GM19452 (cell line): ENCODE measurements around the gene ZNF189.

Experiments
- ATAC-seq: cut with Tn5 transposase; IDR thresholded peaks from one replicate; pipeline ENCODE4 v1.9.1; 2021; ENCODE audit not compliant: unreplicated experiment

Gene ZNF189

GRCh38 chr9:101398068-101398929, at the start of gene ZNF189, which contains the start of gene MRPL50:
TSS of gene ZNF189 (plus strand) at chr9:101398851. CDS start at chr9:101399157, 306 bp downstream.
TSS of gene MRPL50 (minus strand) at chr9:101398618. CDS start at chr9:101398592, 26 bp downstream.
- ATAC-seq, result peak; percentile 98

- no peak for ATAC-seq
These were observed 48.4 kb upstream of the ZNF189 start for GRCh38 chr9:101350285-101350684.

GRCh38 chr9:101352892-101353463, 45.7 kb upstream of the ZNF189 start:
- no peak for ATAC-seq

- ATAC-seq, result no peak
These were observed 45.0 kb upstream of the ZNF189 start for GRCh38 chr9:101353683-101354082.

- ATAC-seq, result no peak
These were observed 44.4 kb upstream of the ZNF189 start for GRCh38 chr9:101354143-101354764.

- ATAC-seq, result no peak
These were observed 43.6 kb upstream of the ZNF189 start for GRCh38 chr9:101354765-101355708.

GRCh38 chr9:101356619-101357018, 42.0 kb upstream of the ZNF189 start:
- ATAC-seq, result no peak

- no peak for ATAC-seq
These were observed 39.0 kb upstream of the ZNF189 start for GRCh38 chr9:101359679-101360078.

GRCh38 chr9:101360647-101361046, 38.0 kb upstream of the ZNF189 start:
- ATAC-seq, result no peak

- ATAC-seq, result no peak
These were observed 36.2 kb upstream of the ZNF189 start for GRCh38 chr9:101362450-101362849.

GRCh38 chr9:101365181-101365580, 33.5 kb upstream of the ZNF189 start:
- ATAC-seq, result no peak

- ATAC-seq, result no peak
These were observed 32.5 kb upstream of the ZNF189 start for GRCh38 chr9:101366038-101366756.

- ATAC-seq, result no peak
These were observed 31.3 kb upstream of the ZNF189 start for GRCh38 chr9:101367323-101367722.

GRCh38 chr9:101369286-101369685, 29.4 kb upstream of the ZNF189 start:
- no peak for ATAC-seq

GRCh38 chr9:101369884-101370531, 28.6 kb upstream of the ZNF189 start:
- ATAC-seq, result no peak

GRCh38 chr9:101371813-101372212, 26.8 kb upstream of the ZNF189 start:
- no peak for ATAC-seq

- ATAC-seq, result no peak
These were observed 26.1 kb upstream of the ZNF189 start for GRCh38 chr9:101372327-101373118.

- ATAC-seq, result no peak
These were observed 23.1 kb upstream of the ZNF189 start for GRCh38 chr9:101375546-101375945.
